GM12892 (cell line): ENCODE results near the gene AGK.

Source experiments
- POLR2A ChIP-seq: IDR thresholded peaks from 2 replicates; pipeline ENCODE4 v1.6.1; 2011; ENCODE audit warnings: low read depth, low read length, control low read depth
- POLR2AphosphoS5 ChIP-seq: IDR thresholded peaks from 2 replicates; pipeline ENCODE4 v1.6.1; 2011; ENCODE audit warnings: low read depth, low read length, control low read depth
- TAF1 ChIP-seq: IDR thresholded peaks from 2 replicates; pipeline ENCODE4 v1.6.1; 2011; ENCODE audit warnings: low read depth, mild to moderate bottlenecking, control low read depth, low read length, borderline replicate concordance

DNA sequence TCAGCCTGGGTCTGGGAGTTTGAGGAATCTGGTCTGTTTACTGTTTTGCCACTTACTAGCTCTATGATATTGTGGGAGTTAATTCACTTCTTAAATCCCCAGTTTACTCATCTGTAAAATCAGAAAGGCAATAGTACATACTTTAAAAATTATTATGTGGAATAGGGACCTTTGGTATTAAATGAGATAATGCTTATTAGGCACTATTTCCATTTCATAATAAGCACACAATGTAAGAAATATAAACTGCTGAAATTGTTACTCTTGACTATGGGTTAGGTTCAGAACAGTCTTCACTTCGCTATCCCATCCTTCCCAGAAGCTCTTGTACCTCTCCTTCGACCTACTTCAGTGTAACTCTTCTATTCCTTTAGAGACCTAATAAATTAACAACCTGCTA, 47.2 kb downstream of the AGK start:
- TF ChIP-seq POLR2A (no peak), POLR2AphosphoS5 (no peak), TAF1 (no peak)
